Measurements from ENCODE around the gene FYB2.
A peak's percentile ranks its signal among the peaks of the same experiment; 100 is the strongest.

The FYB2 gene

DNA sequence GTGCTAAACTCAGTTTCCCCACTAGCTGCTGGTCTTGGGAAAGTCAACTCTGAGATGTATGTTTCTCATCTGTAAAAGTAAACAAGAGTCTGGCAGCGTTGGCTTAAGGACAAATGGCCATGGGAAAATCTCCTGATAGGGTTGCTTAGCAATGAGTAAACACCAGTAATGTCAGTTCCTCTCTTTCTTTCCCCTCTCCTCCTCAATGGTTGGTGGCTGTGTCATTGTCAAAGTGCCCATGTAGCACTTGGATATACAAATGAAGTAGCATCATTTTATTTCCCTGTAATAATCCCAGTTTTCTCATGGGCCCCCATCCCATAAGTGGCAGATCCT, 2.2 kb upstream of the FYB2 start:
- no peak for DNase-seq (ENCODE audit: extremely low spot score)
- POLR2A ChIA-PET = no interaction called here
- CTCF ChIA-PET = interaction anchor here (0.6 to 1.5 kb wide), 5 partner anchors 18 to 238 kb away, joined by 3 to 8 read pairs (median 4); no protein-coding TSS in a partner anchor
- TF ChIP-seq ARNT (IDR thresholded peaks at IDR 0.05) = no peak
- TF ChIP-seq SUZ12 (IDR thresholded peaks at IDR 0.05) = no peak
- TF ChIP-seq, protein P1, sequence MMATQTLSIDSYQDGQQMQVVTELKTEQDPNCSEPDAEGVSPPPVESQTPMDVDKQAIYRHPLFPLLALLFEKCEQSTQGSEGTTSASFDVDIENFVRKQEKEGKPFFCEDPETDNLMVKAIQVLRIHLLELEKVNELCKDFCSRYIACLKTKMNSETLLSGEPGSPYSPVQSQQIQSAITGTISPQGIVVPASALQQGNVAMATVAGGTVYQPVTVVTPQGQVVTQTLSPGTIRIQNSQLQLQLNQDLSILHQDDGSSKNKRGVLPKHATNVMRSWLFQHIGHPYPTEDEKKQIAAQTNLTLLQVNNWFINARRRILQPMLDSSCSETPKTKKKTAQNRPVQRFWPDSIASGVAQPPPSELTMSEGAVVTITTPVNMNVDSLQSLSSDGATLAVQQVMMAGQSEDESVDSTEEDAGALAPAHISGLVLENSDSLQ (IDR thresholded peaks at IDR 0.05) = no peak
- no peak for TF ChIP-seq LEF1 (IDR thresholded peaks at IDR 0.05; ENCODE audit: borderline replicate concordance)
- no peak for TF ChIP-seq HDGF (IDR thresholded peaks at IDR 0.05; ENCODE audit: borderline replicate concordance)
- TF ChIP-seq TARDBP (IDR thresholded peaks at IDR 0.05) = no peak
- no peak for TF ChIP-seq CTBP1 (IDR thresholded peaks at IDR 0.05; ENCODE audit: borderline replicate concordance)
- TF ChIP-seq BHLHE40 (IDR thresholded peaks at IDR 0.05; ENCODE audit: borderline replicate concordance) = no peak
- no peak for TF ChIP-seq FOXM1 (IDR thresholded peaks at IDR 0.05; ENCODE audit: borderline replicate concordance)

- ChIA-PET CTCF (interaction anchor here (0.6 to 1.5 kb wide), 13 partner anchors 8 to 434 kb away, joined by 3 to 8 read pairs (median 4); no protein-coding TSS in a partner anchor), POLR2A (no interaction called here)
- no peak for TF ChIP-seq ZNF384 (IDR thresholded peaks at IDR 0.05)
- TF ChIP-seq LEF1 (IDR thresholded peaks at IDR 0.05; ENCODE audit: borderline replicate concordance) = no peak
- TF ChIP-seq FOXA1 (IDR thresholded peaks at IDR 0.05) = no peak
- no peak for TF ChIP-seq FOXK2 (IDR thresholded peaks at IDR 0.05)
- TF ChIP-seq ARNT (IDR thresholded peaks at IDR 0.05) = no peak
- no peak for TF ChIP-seq L3MBTL2 (conservative IDR thresholded peaks at IDR 0.05)
- no peak for TF ChIP-seq SP1 (IDR thresholded peaks at IDR 0.05)
- DNase-seq (ENCODE audit: extremely low spot score) = peak; percentile 95
These were observed 1.7 kb upstream of the FYB2 start for GRCh38 chr1:56820755-56821461.

DNA sequence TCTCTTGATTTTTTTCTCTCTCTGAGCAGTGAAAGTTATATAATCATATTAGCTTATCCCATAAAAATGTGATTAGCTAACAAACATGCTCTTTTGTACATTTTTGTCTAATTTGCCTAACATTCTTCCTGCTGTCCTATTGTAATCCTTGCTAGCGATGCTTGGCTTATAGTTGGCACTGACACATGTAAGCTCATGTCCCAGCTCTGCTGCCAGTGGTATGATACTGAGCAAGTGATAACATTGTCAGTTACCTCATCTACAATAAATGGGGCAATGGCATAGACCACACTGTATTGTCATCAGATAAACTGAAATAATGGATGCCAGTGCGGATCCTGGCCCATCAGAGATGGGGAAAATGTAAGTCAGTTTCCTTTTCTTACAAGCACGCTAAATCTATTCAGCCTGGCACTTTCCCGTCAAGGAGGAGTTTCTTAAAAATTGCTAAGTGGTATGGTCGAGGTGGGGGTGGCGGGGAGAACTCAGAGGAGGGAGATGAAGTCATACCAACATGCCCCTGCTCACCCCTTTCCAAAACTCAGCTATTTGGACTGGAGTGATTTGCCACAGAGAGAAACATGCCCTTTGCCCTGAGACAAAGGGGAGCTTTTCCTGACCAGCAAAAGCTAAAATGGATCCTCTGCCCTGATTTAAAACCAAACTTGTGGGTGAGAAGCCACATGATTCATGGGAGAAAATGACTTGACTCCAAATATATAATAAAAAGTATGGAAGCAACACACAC, 1.3 kb downstream of the FYB2 start:
- ChIA-PET CTCF (interaction anchor here (0.7 to 1.4 kb wide), 2 partner anchors 14 to 156 kb away, joined by 4 read pairs; no protein-coding TSS in a partner anchor), POLR2A (no interaction called here)
- TF ChIP-seq FOXA1 (IDR thresholded peaks at IDR 0.05) (no peak), ZNF384 (IDR thresholded peaks at IDR 0.05) (no peak)
- no peak for DNase-seq (ENCODE audit: extremely low spot score)

DNA sequence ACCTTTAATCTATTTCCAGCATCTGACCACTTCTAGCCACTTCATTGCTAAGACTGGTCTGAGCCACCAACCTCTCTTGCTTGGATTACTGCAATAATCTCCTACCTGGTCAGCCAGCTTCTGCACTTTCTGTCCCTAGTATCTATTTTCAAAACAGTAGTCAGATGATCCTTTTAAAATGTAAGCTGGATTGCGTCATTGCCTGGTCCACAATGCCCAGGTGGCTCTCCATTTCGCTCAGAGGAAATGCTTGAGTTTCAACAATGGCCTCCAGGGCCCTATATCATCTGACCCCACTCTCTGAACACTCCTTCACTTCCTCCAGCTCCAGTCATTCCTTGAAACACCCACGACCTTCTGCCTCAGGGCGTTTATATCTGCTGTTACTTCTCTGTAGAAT, 2.3 kb downstream of the FYB2 start:
- DNase-seq (ENCODE audit: extremely low spot score) = no peak
- ChIA-PET POLR2A (no interaction called here), CTCF (interaction anchor here (1.0 to 1.4 kb wide), 2 partner anchors 13 to 240 kb away, joined by 3 to 4 read pairs; no protein-coding TSS in a partner anchor)
- no peak for TF ChIP-seq ZNF384 (IDR thresholded peaks at IDR 0.05)
- no peak for TF ChIP-seq TARDBP (IDR thresholded peaks at IDR 0.05)
- TF ChIP-seq SUZ12 (IDR thresholded peaks at IDR 0.05) = no peak
- no peak for TF ChIP-seq FOXM1 (IDR thresholded peaks at IDR 0.05; ENCODE audit: borderline replicate concordance)
- no peak for TF ChIP-seq NFRKB (IDR thresholded peaks at IDR 0.05)
- no peak for TF ChIP-seq FOXA1 (IDR thresholded peaks at IDR 0.05)
- TF ChIP-seq, protein P1 (IDR thresholded peaks at IDR 0.05) = no peak
- no peak for TF ChIP-seq BHLHE40 (IDR thresholded peaks at IDR 0.05; ENCODE audit: borderline replicate concordance)
- no peak for TF ChIP-seq LEF1 (IDR thresholded peaks at IDR 0.05; ENCODE audit: borderline replicate concordance)
- TF ChIP-seq FOXK2 (IDR thresholded peaks at IDR 0.05) = no peak
- no peak for TF ChIP-seq ELF4 (IDR thresholded peaks at IDR 0.05)
- no peak for TF ChIP-seq SP1 (IDR thresholded peaks at IDR 0.05)
- TF ChIP-seq HDGF (IDR thresholded peaks at IDR 0.05; ENCODE audit: borderline replicate concordance) = no peak

DNA sequence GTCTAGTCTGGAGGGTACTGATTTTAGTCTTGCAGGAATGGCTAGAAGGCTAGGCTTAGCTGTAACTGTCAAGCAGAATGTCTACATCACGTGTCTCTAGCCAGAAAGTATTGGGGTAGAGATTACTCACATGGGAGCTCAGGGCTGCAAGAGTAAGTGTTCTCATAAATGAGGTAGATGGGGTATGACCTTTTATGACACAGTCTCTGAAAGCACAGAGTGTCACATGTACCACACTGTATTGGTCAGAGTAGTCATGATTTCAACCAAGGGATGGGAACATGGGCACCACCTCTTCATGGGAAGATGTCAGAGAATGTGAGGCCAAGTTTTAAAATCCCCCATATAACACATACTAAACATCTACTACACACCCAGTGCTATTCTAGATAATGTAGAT, 2.9 kb downstream of the FYB2 start:
- DNase-seq (ENCODE audit: extremely low spot score) = no peak
- ChIA-PET POLR2A (no interaction called here), CTCF (interaction anchor here (1.0 kb wide), 1 partner anchor 240 kb away, joined by 3 read pairs; no protein-coding TSS in a partner anchor)
- TF ChIP-seq NFRKB (IDR thresholded peaks at IDR 0.05) (no peak), ARNT (IDR thresholded peaks at IDR 0.05) (no peak), HDGF (IDR thresholded peaks at IDR 0.05; ENCODE audit: borderline replicate concordance) (no peak), LEF1 (IDR thresholded peaks at IDR 0.05; ENCODE audit: borderline replicate concordance) (no peak), TARDBP (IDR thresholded peaks at IDR 0.05) (no peak), L3MBTL2 (conservative IDR thresholded peaks at IDR 0.05) (no peak), SP1 (IDR thresholded peaks at IDR 0.05) (no peak), SUZ12 (IDR thresholded peaks at IDR 0.05) (no peak), FOXA1 (IDR thresholded peaks at IDR 0.05) (no peak), FOXK2 (IDR thresholded peaks at IDR 0.05) (no peak), ZNF384 (IDR thresholded peaks at IDR 0.05) (no peak), BHLHE40 (IDR thresholded peaks at IDR 0.05; ENCODE audit: borderline replicate concordance) (no peak), FOXM1 (IDR thresholded peaks at IDR 0.05; ENCODE audit: borderline replicate concordance) (no peak), ELF4 (IDR thresholded peaks at IDR 0.05) (no peak), CTBP1 (IDR thresholded peaks at IDR 0.05; ENCODE audit: borderline replicate concordance) (no peak)
- TF ChIP-seq, protein P1 (IDR thresholded peaks at IDR 0.05) = no peak

GRCh38 chr1:56814205-56814604, 5.0 kb downstream of the FYB2 start:
- DNase-seq (ENCODE audit: extremely low spot score) = no peak
- CTCF ChIA-PET = no interaction called here
- TF ChIP-seq, protein P1 (IDR thresholded peaks at IDR 0.05) = no peak
- TF ChIP-seq BHLHE40 (IDR thresholded peaks at IDR 0.05; ENCODE audit: borderline replicate concordance) = no peak
- TF ChIP-seq ARNT (IDR thresholded peaks at IDR 0.05) = no peak
- no peak for TF ChIP-seq L3MBTL2 (conservative IDR thresholded peaks at IDR 0.05)
- no peak for TF ChIP-seq NFRKB (IDR thresholded peaks at IDR 0.05)
- no peak for TF ChIP-seq FOXM1 (IDR thresholded peaks at IDR 0.05; ENCODE audit: borderline replicate concordance)
- no peak for TF ChIP-seq CTBP1 (IDR thresholded peaks at IDR 0.05; ENCODE audit: borderline replicate concordance)
- TF ChIP-seq FOXK2 (IDR thresholded peaks at IDR 0.05) = no peak
- no peak for TF ChIP-seq LEF1 (IDR thresholded peaks at IDR 0.05; ENCODE audit: borderline replicate concordance)
- no peak for TF ChIP-seq FOXA1 (IDR thresholded peaks at IDR 0.05)
- no peak for TF ChIP-seq ELF4 (IDR thresholded peaks at IDR 0.05)
- no peak for TF ChIP-seq SP1 (IDR thresholded peaks at IDR 0.05)
- TF ChIP-seq HDGF (IDR thresholded peaks at IDR 0.05; ENCODE audit: borderline replicate concordance) = no peak
- TF ChIP-seq SUZ12 (IDR thresholded peaks at IDR 0.05) = no peak
- TF ChIP-seq ZNF384 (IDR thresholded peaks at IDR 0.05) = no peak
- POLR2A ChIA-PET = no interaction called here
